PC-9 (cell line): ENCODE results near the gene PSTK.

Source experiments
- CTCF ChIP-seq: fragments of 200-600 bp; sonication (generic); conservative IDR thresholded peaks from 2 replicates; pipeline ENCODE4 v1.6.1; 2017; ENCODE audit warnings: mixed run types, antibody characterized with exemption, mild to moderate bottlenecking, moderate library complexity
- EZH2 ChIP-seq: fragments of 200-600 bp; sonication (generic); IDR thresholded peaks from 2 replicates; pipeline ENCODE4 v1.8.0; 2017; ENCODE audit warnings: antibody characterized with exemption, low read depth

- no peak for TF ChIP-seq CTCF
- no peak for TF ChIP-seq EZH2
These were observed 3.7 kb downstream of the PSTK start for GRCh38 chr10:122983898-122984297.
